Measurements from ENCODE around the gene SLIT3. TPM values are rescaled to one million over a fixed set of nuclear protein-coding genes. Genes with fewer than 3 reads are reported as not detected.

Gene SLIT3
- total RNA-seq, 4 donors from 2014 or later, result 10.8 to 30.8 (median 18.4) TPM

DNA sequence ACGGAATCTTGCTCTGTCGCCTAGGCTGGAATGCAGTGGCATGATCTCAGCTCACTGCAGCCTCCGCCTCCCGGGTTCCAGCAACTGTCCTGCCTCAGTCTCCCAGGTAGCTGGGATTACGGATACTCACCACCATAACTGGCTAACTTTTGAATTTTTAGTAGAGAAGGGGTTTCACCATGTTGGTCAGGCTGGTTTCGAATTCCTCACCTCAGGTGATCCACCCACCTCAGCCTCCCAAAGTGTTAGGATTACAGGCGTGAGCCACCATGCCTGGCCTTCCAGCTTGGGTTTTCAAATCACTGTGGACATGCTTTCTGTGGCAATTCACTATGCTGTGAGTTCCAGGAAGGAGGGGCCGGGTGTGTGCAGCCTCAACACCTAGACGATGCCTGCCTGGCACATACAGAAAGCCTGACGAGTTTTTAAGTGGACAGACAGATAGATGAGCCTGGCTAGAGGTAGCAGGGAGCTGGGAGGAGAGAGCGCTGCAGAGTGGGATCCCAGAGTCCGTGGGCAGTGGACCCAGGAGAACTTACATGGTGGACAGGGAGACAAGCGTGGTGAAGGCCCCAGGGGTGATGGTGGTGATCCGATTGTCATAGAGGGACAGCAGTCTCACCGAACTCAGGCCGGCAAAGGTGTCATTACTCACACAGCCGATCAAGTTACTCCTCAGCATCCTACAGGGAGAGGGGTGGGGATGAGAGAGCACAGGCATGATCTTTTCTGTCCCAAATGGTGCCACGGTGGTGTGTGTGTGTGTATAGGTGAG is 548.3 kb downstream of the SLIT3 start:
- no peaks in the 10 kb centered on the region for H3K27me3 ChIP-seq
- no peak overlapping the region for H3K27ac ChIP-seq
- peaks cover 22% of the 10 kb centered on the region for H3K36me3 ChIP-seq

DNA sequence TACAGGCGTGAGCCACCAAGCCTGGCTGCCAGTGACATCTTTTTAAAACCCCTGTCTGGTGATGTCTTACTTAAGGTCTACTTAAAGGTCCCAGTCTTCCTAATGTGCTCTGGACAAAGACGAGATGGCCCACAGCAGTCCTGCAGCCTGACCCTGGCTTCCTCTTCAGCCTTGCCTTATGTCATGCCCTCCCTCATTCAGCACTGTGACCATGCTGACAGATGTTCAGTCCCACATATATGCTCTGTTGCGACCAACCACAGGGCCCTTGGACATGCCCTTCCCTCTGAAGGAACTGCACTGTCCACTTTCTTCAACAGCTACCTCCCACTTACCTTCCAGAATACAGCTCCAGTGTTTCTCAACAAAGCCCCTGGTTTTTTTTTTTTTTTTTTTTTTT is 548.9 kb downstream of the SLIT3 start:
- peak in 1 of 2 donors; percentile 20 for DNase-seq (ENCODE audit: low spot score in 2 of 2)
- Histone ChIP-seq H3K4me3 (no peak overlapping the region), H3K4me1 (no peaks in the 10 kb centered on the region), H3K27ac (no peak overlapping the region), H3K36me3 (peaks cover 22% of the 10 kb centered on the region), H3K27me3 (no peaks in the 10 kb centered on the region), H3K9me3 (no peaks in the 10 kb centered on the region)
- 97% methylated on average over 3 of the region's 3 CpGs for WGBS
- TF ChIP-seq, protein P1, sequence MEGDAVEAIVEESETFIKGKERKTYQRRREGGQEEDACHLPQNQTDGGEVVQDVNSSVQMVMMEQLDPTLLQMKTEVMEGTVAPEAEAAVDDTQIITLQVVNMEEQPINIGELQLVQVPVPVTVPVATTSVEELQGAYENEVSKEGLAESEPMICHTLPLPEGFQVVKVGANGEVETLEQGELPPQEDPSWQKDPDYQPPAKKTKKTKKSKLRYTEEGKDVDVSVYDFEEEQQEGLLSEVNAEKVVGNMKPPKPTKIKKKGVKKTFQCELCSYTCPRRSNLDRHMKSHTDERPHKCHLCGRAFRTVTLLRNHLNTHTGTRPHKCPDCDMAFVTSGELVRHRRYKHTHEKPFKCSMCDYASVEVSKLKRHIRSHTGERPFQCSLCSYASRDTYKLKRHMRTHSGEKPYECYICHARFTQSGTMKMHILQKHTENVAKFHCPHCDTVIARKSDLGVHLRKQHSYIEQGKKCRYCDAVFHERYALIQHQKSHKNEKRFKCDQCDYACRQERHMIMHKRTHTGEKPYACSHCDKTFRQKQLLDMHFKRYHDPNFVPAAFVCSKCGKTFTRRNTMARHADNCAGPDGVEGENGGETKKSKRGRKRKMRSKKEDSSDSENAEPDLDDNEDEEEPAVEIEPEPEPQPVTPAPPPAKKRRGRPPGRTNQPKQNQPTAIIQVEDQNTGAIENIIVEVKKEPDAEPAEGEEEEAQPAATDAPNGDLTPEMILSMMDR (IDR thresholded peaks at IDR 0.05), result no peak
- no peak for TF ChIP-seq POLR2AphosphoS5 (IDR thresholded peaks at IDR 0.05)
- TF ChIP-seq EP300 (IDR thresholded peaks at IDR 0.05), result no peak
- TF ChIP-seq POLR2A (IDR thresholded peaks at IDR 0.05), result no peak

More for the DNA sequence above, 548.3 kb downstream of the SLIT3 start:
- Histone ChIP-seq H3K4me1 (no peaks in the 10 kb centered on the region), H3K4me3 (no peak overlapping the region), H3K9me3 (no peaks in the 10 kb centered on the region)
- 85% methylated on average over 17 of the region's 18 CpGs for WGBS
- TF ChIP-seq, protein P1 (IDR thresholded peaks at IDR 0.05), result no peak
- TF ChIP-seq POLR2A (IDR thresholded peaks at IDR 0.05), result no peak
- no peak for TF ChIP-seq POLR2AphosphoS5 (IDR thresholded peaks at IDR 0.05)
- TF ChIP-seq EP300 (IDR thresholded peaks at IDR 0.05), result no peak
- peak in 1 of 2 donors; percentile 64 for DNase-seq (ENCODE audit: low spot score in 2 of 2)

DNA sequence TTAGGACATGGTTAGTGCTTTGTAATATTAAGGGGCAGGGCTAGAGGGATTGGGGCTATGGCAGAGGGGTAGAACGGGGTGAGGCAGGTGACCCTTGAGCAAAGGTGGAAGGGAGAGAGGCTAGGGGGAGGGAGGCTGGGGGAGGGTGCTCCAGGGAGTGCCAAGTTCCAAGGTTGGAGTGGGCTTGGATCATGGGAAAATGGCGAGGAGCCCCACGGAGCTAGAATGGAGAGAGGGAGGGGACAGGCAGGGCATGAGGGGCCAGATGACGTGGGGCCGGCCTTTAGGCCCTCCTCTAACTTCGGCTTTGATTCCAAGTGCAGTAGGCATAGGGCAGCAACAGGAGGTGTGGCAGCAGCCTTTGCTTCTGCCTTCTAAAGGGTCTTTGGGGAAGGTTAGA is 550.0 kb downstream of the SLIT3 start:
- TF ChIP-seq, protein P1 (IDR thresholded peaks at IDR 0.05), result no peak
- TF ChIP-seq POLR2A (IDR thresholded peaks at IDR 0.05), result no peak
- TF ChIP-seq EP300 (IDR thresholded peaks at IDR 0.05), result no peak
- TF ChIP-seq POLR2AphosphoS5 (IDR thresholded peaks at IDR 0.05), result no peak
- H3K9me3 ChIP-seq, result no peaks in the 10 kb centered on the region
- H3K27ac ChIP-seq, result no peak overlapping the region
- no peak overlapping the region for H3K4me3 ChIP-seq
- DNase-seq (ENCODE audit: low spot score in 2 of 2), result peak in 1 of 2 donors; percentile 76
- peaks cover 22% of the 10 kb centered on the region for H3K36me3 ChIP-seq
- H3K4me1 ChIP-seq, result no peaks in the 10 kb centered on the region
- WGBS, result 71% methylated on average over 6 of the region's 6 CpGs
- no peaks in the 10 kb centered on the region for H3K27me3 ChIP-seq

DNA sequence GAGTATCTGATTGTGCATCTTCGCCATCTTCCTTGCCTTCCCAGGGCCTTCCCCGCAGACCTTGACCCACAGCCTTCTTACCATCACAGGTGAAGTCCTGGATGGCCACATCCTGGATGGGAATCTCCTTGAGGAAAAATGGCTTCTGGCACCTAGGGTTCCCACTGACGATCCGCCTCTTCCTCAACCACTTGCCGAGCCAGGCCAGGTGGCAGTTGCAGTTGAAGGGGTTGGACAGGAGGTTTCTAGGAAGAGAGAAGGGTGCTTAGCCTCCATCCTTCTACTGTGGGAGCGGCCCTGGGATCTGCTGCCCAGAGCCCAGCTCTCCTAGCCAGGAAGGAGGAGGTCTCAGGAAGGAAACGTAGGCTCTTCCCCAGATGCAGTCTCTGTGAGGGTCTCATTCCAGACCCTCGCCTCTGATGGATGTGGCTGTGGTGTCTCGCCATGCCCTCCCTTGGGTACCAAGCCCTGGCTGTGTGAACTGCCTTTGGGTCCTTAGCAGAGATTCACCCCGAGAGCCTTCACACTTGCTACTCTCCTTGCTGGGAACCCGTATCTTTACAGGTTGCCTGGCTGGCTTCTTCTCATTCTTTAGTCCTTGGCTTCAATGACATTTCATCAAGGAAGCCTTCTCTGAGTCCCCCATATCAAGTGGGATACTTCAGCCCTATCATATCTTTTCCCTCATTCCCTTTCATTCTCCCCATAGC is 551.4 kb downstream of the SLIT3 start:
- no peaks in the 10 kb centered on the region for H3K27me3 ChIP-seq
- H3K27ac ChIP-seq, result no peak overlapping the region
- TF ChIP-seq POLR2AphosphoS5 (IDR thresholded peaks at IDR 0.05) (no peak), EP300 (IDR thresholded peaks at IDR 0.05) (no peak), POLR2A (IDR thresholded peaks at IDR 0.05) (no peak)
- TF ChIP-seq, protein P1 (IDR thresholded peaks at IDR 0.05), result no peak
- peaks cover 22% of the 10 kb centered on the region for H3K36me3 ChIP-seq
- DNase-seq (ENCODE audit: low spot score in 2 of 2), result peak in 1 of 2 donors; percentile 54
- H3K4me3 ChIP-seq, result no peak overlapping the region
- H3K9me3 ChIP-seq, result no peaks in the 10 kb centered on the region
- 98% methylated on average over 11 of the region's 11 CpGs for whole genome bisulfite sequencing
- no peaks in the 10 kb centered on the region for H3K4me1 ChIP-seq

Measured in suprapubic skin (tissue), 4 donors.